Retinal pigment epithelial cell (primary cell): ENCODE data around the gene ZFYVE27.

Experiments used
- DNase-seq: peaks from one replicate; pipeline ENCODE4 v3.0.0-alpha.2; 2010; ENCODE audit warnings: low read depth
- H3K4me3 ChIP-seq: 2 replicates; pipeline ENCODE4 v1.5.1; 2011; ENCODE audit warnings: mild to moderate bottlenecking, low read length, control low read depth, moderate library complexity
- TF ChIP-seq, protein P1 (sequence below): conservative IDR thresholded peaks from 2 replicates; pipeline ENCODE4 v1.5.1; 2011; ENCODE audit warnings: low read depth, low read length, control low read depth, inconsistent platforms

The ZFYVE27 gene

DNA sequence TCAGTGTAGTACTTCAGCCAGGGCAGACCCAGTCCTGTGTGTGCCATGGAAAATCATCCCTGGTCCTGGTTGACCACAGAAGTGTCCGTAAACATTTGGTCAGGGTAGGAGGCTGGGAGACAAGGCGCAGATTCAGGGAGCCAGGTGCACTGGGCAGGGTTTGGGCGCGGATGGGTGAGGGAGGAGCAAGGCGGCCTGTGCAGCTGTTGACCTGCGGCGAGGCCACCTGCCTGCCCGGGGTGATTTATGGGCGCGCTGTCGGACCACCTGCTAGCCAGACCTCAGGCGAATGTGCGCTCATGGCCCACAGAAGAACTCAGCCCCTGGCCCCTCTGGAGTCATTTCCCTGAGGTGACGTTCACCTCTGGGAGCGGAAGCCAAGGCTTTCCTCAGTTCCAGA, 28.3 kb downstream of the ZFYVE27 start:
- no peak for DNase-seq
- TF ChIP-seq, protein P1, sequence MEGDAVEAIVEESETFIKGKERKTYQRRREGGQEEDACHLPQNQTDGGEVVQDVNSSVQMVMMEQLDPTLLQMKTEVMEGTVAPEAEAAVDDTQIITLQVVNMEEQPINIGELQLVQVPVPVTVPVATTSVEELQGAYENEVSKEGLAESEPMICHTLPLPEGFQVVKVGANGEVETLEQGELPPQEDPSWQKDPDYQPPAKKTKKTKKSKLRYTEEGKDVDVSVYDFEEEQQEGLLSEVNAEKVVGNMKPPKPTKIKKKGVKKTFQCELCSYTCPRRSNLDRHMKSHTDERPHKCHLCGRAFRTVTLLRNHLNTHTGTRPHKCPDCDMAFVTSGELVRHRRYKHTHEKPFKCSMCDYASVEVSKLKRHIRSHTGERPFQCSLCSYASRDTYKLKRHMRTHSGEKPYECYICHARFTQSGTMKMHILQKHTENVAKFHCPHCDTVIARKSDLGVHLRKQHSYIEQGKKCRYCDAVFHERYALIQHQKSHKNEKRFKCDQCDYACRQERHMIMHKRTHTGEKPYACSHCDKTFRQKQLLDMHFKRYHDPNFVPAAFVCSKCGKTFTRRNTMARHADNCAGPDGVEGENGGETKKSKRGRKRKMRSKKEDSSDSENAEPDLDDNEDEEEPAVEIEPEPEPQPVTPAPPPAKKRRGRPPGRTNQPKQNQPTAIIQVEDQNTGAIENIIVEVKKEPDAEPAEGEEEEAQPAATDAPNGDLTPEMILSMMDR, result no peak
- H3K4me3 ChIP-seq, result no peak overlapping the region

DNA sequence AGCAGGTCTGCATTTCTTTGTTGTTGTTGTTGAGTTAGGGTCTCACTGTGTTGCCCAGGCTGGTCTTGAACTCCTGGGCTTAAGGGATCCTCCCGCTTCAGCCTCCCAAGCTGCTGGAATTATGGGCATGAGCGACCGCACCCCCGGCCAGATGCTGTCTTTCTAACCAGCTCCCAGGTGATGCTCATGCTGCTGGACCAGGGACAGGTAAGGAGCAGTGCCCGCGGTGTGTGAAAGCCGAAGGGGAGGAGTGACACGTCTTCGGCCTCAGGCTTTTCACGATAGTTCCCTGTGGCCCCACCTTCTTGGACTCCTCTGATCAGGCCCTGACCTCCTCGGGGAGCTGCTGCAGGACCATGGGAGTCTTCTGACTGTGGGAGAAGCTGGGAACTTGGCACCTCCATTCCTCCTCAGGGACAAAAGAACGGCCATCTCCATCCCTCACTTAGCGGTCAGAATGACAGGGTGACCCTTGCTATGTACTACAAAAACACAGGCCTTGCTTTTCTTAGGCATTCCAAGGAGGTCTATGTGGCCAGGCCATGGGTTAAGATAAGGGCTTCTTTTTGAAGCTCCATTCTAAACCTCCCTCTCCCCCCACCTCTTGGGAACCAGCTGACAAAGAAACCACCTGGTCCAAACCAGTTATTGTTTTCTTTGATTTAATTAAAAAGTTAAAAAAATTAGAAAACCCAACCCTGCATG, 29.3 kb downstream of the ZFYVE27 start:
- DNase-seq, result no peak
- H3K4me3 ChIP-seq, result no peak overlapping the region
- TF ChIP-seq, protein P1, result no peak

DNA sequence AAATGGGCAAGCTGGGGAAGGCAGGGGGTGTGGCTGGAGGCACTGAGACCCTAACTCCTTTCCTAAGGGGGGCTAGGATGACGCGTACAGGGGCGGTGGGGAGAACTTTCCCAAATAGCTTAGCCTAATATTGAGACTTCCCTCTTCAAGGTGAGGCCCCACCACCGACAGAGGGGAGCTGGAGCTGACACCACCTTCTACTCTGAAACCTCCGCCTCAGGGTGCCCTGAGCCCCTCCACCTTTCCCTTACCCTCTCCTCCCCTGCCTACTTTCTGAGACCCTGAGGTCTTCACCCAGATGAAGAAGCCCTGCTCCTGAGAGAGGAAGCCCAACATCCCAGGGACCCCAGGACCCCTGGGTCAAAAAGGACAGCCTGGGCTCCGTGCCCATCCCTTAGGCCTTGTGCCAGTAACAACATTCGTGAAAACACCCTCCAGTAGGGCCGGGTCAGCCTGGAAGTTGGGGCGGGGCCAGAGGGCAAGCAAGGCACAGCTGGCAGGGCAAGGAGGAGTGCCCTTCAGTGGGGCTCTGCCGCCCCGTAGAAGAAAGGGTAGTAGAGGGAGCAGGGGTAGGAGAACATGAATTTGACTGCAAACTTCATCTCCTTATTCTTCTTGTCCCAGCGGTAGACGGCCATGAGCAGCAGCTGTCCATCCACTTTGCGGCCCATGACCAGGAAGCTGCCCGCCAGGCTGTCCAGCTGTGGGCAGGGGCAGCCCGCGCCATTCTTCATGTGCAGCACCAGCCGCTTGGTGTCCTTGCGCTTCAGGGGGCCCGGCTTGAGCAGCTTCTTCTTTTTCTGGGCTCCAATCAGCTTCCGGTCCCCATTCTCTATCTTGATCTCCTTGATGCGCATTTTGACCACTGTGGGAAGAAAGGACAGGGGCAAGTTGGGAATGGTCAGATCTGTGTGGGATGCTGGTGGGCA, 30.3 kb downstream of the ZFYVE27 start:
- DNase-seq, result no peak
- TF ChIP-seq, protein P1, result no peak
- H3K4me3 ChIP-seq, result no peak overlapping the region

DNA sequence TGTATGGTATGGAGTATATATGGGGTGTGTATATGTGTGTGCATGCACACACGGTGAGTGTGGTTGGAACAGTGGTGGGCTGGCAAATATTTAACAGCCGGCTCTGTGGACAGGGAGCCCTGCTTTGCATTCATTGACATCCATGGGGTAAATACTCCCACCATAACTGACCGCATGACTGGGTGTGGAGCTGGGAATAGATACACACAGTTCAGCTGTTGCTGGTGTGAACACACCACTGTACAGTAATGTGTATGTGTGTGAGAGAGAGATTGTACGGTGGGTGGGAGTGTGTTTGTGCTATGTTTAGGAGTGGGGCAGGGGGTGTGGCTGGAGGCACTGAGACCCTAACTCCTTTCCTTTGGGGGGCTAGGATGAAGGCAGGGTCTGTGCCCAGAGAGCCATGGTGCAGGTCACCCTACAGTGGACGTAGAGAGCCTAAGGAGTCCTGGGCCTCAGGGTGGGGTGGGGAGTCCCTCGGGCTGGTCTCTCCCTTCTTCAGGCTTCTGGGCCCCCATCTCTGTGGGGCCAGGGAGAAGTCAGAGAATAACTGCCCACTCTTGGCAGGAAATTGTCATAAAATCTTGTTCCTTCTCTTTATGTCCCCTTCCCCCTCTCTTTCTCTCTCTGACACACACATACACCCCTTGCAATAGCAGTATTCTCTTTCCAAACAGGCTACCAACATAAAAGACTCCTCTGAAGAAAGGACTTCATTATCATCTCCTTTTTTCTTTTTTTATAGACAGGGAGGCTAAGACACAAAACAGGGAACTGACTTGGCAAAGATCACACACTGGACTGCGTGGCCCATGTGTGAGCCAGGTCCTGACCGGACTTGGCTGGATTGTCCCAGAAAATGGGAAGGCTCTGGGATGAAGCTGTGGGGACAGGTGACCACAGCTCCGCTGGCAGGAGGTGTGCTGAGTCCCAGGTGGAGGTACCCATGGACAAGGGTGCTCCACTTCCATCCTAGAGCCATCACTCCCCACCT, 31.7 kb downstream of the ZFYVE27 start:
- DNase-seq, result no peak
- H3K4me3 ChIP-seq, result peak overlapping the region; percentile 3
- TF ChIP-seq, protein P1, result no peak

DNA sequence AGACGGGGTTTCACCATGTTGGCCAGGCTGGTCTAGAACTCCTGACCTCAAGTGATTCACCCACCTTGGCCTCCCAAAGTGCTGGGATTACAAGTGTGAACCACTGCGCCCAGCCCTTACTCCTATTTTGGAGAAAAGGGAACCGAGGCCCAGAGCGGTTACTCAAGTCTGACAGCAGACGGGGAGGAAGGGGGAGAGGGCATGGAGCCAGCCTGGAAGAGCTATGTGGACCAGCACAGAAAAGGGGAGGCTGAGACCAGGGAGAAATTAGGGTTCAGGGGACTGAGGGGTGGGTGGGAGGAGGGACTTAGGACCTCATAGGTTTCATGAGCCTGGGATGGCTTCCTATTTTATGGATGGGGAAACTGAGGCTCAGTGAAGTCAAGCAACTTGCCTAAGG, 33.3 kb downstream of the ZFYVE27 start:
- H3K4me3 ChIP-seq, result peak overlapping the region; percentile 74
- TF ChIP-seq, protein P1, result no peak
- no peak for DNase-seq

DNA sequence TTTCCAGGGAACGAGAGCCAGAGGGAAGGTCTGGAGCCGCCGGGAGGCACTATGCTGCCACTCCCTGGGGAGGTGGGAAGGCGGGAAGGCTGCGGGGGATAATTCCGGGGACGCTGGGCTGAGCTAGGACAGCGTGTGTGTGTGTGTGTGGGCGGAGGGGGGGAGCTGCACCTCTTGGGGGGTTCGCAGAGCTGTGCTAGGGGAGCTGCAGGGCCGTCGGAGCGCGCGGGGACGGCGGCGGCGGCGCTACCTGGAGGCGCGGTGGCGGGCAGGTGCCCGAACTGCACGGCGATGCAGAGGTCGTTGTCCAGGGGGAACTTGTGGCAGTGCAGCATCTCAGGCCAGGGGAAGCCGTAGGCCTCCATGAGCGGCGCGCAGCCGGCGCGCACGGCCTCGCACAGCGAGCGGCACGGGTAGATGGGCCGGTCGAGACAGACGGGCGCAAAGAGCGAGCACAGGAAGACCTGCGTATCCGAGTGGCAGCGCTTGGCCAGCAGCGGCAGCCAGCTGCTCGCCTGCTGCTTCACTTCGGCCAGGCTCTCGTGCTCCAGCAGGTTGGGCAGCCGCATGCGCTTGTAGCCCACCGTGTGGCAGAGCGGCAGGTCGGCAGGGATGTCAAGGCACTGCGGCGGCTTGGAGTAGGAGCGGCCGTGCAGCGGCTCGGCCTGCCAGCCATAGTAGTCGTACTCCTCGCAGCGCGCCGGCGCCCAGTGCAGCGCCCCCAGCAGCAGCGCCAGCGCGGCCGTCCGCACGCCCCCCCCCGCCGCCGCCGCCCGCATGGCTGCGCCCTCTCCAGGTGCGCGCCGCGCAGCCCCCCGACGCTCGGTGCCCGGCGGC, 34.3 kb downstream of the ZFYVE27 start:
- DNase-seq, result no peak
- TF ChIP-seq, protein P1, result peak; percentile 13
- H3K4me3 ChIP-seq, result peak overlapping the region; percentile 74
